Gastroesophageal sphincter (tissue), 3 donors: ENCODE data around the gene SBK1.
"Not testable (repeated sequence)": the region's sequence is repeated elsewhere in the genome, so short reads cannot be mapped to it uniquely, and the experiment has no call there.

Experiments
- EP300 ChIP-seq: sonication (generic); formaldehyde crosslinking; IDR thresholded peaks from one replicate; pipeline ENCODE4 v1.6.1; 2017; ENCODE audit warnings: antibody characterized with exemption, mild to moderate bottlenecking
- POLR2A ChIP-seq, 2 donors: fragments of 450-650 bp; IDR thresholded peaks; one replicate each; pipeline ENCODE4 v1.6.1; 2017; ENCODE audit warnings: antibody characterized with exemption in 2 of 2, mild to moderate bottlenecking in 2 of 2, moderate library complexity in 1 of 2
- TF ChIP-seq, protein P1 (sequence below), 4 experiments: fragments of 200-600 bp in 2 of 4; fragments of 450-650 bp in 2 of 4; sonication (generic) in 1 of 4; IDR thresholded peaks; one replicate each; pipeline ENCODE4 v1.5.1; 2017 to 2019; ENCODE audit warnings: antibody characterized with exemption in 4 of 4, mild to moderate bottlenecking in 2 of 4, moderate library complexity in 2 of 4

DNA sequence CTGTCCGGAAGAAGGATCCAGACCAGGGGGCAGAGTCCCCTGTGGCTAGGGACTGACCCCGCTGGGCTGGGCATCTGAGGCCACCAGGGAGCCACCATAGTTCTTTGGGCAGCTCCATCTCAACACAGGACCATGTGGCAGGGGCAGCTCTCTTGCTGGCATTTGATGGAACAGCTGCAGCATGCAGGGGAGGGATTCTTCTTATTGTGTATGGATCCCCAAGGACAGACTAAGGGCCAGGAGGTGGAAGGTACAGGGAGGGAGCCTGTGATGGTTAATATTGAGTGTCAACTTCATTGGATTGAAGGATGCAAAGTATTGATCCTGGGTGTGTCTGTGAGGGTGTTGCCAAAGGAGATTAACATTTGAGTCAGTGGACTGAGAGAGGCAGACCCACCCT, 42.8 kb upstream of the SBK1 start:
- not testable (repeated sequence) for TF ChIP-seq POLR2A (IDR thresholded peaks at IDR 0.05); EP300
- TF ChIP-seq, protein P1, sequence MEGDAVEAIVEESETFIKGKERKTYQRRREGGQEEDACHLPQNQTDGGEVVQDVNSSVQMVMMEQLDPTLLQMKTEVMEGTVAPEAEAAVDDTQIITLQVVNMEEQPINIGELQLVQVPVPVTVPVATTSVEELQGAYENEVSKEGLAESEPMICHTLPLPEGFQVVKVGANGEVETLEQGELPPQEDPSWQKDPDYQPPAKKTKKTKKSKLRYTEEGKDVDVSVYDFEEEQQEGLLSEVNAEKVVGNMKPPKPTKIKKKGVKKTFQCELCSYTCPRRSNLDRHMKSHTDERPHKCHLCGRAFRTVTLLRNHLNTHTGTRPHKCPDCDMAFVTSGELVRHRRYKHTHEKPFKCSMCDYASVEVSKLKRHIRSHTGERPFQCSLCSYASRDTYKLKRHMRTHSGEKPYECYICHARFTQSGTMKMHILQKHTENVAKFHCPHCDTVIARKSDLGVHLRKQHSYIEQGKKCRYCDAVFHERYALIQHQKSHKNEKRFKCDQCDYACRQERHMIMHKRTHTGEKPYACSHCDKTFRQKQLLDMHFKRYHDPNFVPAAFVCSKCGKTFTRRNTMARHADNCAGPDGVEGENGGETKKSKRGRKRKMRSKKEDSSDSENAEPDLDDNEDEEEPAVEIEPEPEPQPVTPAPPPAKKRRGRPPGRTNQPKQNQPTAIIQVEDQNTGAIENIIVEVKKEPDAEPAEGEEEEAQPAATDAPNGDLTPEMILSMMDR (IDR thresholded peaks at IDR 0.05) = not testable (repeated sequence)
